ENCODE results near the gene HOXA13. TPM values are rescaled to one million over a fixed set of nuclear protein-coding genes. Genes with fewer than 3 reads are reported as not detected.

The HOXA13 gene
- total RNA-seq (2014; rRNA removed; shearing (Covaris generic)) = 1.9 and 2.7 TPM in 2 replicates
- polyA plus RNA-seq (2014; cell fraction: nucleus; rRNA removed) = 0.78 and 1.2 TPM in 2 replicates

DNA sequence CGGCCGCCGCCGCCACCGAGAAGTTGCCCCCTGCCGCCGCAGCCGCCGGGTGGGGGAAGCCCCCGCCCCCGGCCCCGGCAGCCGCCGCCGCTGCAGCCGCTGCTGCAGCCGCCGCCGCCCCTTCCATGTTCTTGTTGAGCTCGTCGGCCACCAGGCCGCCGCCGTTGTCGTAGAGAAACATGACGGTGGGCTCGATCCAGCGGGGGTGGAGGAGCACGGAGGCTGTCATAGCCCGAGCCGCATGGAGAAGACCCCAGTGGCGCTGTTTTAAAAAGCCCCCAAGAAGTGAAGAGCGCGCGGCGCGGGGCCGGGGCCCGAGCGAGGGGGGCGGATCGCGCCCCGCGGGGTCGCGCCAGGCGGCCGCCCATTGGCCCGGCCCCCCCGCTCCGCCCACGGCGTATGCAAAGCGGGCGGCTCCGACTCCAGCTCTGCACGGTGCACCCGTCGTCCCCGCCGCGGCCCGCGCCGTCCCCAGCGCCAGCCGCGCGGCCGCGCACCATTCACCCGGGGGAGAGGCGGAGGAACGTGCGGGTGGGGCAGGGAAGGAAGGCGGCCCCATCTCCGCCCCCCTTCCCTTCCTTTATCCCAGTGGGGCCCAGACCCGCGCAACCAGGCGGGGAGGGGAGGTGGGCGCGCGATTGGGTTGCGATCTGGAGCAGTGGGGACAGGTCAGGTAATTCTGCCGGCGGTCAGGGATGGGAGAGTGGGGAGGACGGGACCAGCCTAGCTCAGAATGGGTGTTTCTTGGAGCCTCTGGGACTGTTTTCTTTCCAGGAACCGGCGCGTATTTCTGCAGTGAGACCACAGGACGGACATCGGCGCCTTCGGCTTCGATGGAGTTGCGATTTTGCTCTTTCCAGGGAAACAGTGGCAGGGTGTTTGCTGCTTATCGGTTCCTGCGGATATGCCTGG is at the start of gene HOXA13:
Gene HOXA13 (minus strand): TSS at position 243 of the 912 bp plus-strand sequence. CDS start 14 bp downstream, at position 229.
- peak; percentile 55 for DNase-seq (ENCODE audit: extremely low read depth, low read depth)

DNA sequence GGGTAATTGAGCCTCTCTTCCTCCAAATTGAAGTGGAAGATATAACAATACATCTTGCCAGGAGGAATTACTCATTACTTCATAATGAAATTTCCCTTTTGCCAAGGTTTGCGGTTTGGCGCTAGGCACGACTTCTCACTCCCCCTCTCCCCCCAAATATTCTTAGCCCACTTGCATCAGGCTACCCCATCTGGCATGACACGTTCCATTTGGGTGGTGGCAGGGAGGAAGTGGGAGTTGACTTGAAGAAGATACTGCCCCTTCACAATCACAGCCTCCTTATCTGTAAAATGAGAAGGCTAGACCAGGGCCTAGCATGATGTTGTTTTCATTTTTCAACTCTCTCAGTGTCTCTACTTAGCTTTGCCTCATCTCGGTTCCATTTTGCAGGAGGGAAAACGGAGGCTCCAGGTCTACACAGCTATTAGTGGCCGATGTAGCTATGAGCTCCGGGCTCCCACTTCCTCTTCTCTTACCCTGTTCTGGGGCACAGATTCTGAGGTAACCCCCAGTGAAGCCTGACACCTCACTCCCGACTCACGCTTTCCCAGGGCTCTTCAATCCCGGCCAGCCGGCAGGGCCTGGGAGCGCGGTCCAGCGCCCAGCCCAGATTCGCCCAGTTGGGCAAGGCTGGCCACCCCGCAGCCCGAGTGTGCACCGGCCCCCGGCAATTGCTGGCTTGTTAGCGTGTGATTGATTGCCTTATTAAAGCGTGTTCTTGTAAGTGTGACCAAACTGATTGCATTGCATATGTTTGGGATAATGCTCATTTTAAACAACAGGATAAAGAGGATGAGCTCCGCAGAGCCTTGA is 49.2 kb upstream of the HOXA13 start:
- DNase-seq (ENCODE audit: extremely low read depth, low read depth) = no peak

DNA sequence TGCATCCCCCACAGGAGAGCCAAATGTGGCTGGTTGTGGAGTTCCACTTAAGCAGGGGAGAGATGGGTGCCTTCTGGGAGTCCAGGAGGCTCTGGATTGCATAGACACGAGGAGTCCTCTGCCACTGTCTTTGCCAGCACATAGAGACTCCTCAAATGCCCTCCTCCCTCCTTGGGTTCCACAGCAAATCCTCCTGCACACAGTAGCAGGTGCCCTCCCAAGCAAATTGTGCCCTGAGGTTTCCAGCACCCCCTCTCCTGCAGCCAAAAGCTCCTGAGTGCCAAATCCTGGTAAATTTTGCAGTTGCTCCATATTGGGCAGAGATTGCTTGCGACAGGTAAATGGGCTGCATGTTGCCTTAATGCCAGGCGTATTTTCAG is 48.5 kb upstream of the HOXA13 start:
- no peak for DNase-seq (ENCODE audit: extremely low read depth, low read depth)

DNA sequence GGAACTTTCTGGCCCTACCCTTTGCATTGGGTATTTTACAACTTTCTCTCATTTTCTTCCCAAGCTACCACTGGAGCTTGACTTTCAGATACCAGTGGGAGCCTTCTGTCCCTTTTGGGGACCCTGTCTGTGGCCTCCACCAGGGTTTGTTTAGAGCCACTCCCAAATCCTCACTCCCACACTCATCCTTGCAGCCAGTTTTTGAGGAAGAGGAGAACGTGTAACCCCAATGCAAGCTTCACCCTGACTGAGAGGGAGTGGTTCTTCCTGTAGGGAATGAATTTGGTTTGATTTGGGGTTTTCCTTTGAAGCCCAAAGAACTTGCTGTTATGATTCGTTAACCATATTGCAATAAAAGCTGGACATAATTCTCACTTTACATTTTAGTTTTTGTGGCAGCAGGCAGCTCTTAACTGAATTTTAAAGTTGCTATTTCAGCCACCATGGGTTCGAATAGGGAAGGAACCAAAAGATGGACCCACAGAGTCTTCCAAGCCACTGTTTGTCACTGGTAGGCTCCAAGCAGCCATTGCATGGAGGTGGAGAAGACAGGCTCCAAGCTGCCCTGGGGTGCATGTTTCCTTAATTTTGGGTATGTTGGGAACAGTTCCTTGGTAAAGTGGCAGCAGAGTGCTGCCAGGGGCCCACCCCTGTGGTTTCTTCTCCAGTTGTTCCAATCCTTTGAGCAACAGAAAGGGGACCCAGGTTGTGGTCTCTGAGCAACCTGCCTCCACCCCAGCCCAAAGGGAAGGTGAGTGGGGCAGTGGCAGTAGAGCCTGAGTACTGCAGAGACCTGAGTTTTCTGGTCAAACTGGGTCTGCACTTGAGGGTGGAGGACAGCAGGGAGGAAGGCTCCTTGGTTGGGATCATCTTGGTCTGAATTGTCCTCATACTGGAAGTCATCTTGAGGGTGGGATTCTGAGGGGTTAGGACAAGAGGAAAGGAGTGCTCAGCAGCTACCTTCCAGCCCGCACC is 47.8 kb upstream of the HOXA13 start:
- DNase-seq (ENCODE audit: extremely low read depth, low read depth) = no peak

DNA sequence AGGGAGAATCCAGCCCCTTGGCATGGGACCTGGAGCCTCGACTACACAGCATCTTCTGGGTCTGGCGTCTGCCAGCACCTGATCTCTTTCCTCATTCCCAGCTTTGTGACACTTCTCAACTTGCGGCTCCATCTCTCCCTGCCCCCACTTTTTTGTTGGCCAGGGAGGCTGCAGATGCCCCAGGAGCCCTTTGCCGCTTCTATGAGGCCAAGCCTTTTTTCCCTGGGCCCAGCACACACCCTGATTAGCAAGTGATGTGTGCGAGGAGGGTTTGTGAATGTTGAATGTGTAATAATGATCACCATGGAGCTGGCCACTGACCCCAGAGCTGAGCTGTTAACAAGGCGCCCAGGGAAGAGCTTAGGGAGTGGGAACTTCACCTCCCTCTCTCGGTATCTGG is 47.1 kb upstream of the HOXA13 start:
- no peak for DNase-seq (ENCODE audit: extremely low read depth, low read depth)

DNA sequence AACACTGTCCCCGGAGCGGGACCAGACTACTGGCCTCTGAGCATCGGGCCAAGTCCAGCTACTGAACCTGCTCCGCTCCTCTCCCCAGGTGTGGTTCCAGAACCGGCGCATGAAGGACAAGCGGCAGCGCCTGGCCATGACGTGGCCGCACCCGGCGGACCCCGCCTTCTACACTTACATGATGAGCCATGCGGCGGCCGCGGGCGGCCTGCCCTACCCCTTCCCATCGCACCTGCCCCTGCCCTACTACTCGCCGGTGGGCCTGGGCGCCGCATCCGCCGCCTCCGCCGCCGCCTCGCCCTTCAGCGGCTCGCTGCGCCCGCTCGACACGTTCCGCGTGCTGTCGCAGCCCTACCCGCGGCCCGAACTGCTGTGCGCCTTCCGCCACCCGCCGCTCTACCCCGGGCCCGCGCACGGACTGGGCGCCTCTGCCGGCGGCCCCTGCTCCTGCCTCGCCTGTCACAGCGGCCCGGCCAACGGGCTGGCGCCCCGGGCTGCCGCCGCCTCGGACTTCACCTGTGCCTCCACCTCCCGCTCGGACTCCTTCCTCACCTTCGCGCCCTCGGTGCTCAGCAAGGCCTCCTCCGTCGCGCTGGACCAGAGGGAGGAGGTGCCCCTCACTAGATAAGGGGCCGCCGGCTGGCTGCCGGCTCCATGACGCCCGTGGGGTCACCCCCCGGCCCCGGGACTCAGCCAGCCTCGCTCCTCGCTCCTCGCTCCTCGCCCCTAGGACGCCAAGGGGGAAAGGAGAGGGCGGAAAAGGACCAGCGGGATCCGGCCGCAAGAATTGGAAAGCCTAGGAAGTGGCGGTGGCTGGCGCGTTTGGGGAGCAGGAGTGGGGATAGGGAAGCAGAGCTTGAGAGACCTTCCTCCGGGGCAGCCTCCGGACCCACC is 46.2 kb upstream of the HOXA13 start:
- peak; percentile 22 for DNase-seq (ENCODE audit: extremely low read depth, low read depth)

DNA sequence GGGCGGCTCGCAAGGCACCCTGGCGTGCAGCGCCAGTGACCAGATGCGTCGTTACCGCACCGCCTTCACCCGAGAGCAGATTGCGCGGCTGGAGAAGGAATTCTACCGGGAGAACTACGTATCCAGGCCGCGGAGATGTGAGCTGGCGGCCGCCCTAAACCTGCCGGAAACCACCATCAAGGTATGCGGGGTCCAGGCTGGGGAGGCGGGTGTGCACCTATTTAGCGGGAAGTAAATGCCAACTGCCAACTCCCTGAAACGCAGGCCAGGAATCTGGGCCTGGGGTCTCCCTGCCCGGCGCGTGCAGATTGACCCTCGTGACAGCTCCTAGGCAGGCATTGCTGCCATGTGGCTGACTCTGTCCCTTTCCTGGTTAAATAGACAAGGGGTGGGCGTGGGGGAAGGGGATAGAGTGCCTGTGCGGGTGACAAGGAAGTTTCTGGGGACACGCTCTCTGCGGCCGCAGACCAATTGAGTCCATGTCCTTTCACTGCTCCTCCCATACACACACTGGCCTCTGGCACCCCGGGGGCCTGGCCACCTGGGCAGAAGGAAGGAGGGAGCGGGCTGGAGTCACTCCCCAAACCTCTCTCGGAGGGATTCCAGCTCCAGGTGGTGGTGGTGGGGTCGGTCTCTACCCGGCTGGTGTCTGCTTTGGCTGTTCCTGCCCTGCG is 45.4 kb upstream of the HOXA13 start:
- DNase-seq (ENCODE audit: extremely low read depth, low read depth) = no peak

DNA sequence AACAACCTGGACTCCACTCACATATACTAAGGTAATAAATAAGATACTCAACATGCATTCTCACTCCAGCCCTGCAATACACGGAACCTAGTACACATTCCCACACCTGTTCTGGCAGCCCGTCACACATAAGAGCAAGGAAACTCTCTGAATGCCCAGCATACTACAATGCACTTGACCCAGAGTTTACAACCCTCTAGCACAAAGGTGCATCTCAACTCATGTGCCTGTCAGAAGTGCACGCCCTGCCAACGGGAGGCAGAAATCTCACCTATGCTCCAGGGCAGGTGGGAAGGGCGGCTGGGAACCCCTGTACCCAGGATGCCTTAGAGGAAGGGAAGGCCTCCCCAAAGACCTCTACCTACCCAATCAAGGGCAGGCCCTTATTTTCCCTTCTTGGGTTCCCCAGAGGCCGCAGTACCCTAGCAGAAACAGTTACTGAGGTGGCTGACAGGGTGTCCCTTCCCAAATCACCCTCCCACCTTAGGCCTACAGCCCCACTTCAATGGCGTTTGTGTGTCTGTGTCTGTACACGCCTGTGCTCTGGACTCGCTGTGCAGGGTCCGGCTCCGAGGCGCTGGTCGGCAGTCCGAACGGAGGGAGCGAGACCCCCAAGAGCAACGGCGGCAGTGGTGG is 44.7 kb upstream of the HOXA13 start:
- no peak for DNase-seq (ENCODE audit: extremely low read depth, low read depth)

DNA sequence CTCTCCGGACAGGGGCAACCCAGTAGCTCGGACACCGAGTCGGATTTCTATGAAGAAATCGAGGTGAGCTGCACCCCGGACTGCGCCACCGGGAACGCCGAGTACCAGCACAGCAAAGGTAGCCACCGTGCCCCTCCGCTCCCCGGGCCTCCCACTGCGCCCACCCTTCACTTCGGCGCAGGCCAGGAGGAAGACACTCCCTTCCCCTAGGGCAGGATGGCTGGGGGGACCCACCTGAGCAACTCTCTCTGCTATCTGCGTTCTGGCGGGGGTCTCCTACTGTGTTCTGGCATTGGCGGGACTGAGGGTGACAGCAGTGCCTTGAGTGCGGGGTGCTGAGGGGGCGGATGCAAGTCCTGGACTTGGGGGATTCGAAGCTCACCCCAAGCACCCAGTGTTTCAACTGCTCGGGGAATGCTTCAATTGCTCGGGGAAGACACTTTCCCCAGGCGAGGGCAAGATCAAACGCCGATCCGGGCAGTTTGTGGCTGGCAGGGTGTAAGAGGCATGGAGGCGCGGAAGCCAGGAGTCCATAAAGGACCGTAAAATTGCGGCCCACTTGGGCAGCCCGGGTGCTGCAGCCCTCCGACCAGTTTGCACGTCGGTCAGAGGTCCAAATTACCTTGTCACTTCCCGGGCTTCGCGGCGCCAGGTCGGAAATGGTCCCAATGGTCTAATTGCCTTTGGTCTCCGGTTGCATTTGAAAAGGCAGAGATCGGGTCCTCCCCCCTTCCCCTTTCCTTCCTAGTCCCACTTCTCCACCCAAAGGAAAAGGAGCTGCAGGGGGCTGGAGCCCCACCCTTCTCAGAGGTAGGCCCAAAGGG is 43.7 kb upstream of the HOXA13 start:
- no peak for DNase-seq (ENCODE audit: extremely low read depth, low read depth)

DNA sequence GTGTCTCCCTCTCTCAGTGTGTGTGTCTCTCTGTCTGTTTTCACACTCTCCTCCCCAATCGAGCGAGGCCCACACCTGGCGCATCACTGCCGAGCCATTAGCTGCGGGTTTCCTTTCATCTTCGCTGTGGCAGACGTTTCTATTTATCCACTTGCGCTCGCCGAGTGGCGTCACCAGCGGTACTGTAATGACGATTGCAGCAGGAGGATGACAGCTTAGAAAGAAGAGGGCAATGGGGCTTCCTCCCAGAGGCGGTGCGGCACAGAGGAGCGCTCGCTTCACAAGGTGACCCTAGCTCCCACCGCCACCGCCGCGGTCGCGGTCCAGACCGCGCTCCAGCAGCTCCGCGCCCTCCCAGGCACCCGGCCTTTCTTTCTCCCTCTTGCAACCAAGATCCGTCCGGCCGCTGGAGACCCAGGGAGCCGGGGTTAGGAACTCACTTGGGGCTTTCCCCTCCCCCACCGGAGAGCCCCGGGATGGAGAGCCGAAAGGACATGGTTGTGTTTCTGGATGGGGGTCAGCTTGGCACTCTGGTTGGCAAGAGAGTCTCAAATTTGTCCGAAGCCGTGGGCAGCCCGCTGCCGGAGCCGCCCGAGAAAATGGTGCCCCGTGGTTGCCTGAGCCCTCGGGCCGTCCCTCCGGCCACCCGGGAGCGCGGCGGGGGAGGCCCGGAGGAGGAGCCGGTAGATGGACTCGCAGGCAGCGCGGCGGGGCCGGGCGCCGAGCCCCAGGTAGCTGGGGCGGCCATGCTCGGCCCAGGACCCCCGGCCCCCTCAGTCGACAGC is 42.9 kb upstream of the HOXA13 start, which contains the start of gene EVX1:
Gene EVX1 (plus strand): TSS at position 248 of the 785 bp plus-strand sequence. CDS start 229 bp downstream, at position 477.
- no peak for DNase-seq (ENCODE audit: extremely low read depth, low read depth)

DNA sequence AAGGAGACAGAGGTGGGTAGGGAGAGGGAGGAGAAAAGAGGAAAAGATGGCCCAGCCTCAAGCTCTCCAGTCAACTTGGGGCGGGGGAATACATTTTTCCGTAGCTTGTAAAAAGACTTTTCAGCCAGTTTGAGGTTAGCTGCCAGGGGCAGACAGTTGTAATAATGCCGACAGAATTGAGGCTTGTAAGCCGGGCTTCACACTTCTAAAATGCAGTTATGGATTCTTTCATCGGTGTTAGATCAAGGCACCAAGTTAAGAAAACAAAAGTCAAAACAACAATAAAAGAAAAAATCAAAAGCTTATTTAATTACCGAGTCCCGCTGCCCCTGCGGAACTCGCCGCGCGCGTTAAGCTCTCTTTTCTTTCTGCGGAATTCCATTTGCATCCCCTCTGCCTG is 42.3 kb upstream of the HOXA13 start:
- no peak for DNase-seq (ENCODE audit: extremely low read depth, low read depth)

DNA sequence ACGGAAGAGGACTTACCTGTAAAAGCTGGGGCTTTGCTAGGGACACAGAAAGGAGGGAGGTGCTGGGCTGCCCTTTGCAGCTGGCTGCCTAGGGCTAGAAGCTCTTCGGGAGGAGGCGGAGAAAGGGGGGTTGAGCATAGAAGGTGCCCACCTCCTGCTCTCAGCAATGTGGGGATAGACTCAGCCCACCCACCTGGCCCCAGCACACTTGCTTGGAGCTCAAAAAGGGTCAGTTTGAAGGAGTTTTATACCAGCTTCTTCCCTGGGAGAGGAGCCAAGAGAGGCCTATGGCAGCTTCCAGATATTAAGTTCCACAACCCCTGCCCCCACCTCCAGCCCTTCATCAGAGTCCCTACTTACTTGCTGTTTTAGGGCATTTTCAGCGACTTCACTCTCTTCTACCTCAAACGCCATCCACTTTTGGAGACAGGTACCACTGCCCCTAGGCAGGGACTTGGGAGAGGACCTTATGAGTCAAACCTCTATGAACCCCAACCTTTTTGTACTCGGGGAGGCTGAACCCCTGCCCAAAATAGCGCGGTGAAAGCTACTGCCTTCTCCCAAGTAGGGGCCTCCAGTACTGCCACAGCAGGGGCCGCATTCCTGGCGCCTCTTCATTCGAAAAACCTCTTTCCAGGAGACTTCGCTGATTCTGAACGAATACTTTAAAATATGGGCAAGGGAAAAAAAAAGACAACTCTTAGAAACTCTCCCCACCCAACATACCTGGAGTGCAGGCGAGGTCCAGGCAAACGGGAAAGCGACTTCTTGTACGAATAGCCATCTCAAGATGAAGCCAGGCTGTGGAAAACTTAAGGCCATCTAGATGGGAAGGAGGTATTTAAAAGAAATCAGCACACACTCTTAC is 41.5 kb upstream of the HOXA13 start:
- DNase-seq (ENCODE audit: extremely low read depth, low read depth) = no peak

DNA sequence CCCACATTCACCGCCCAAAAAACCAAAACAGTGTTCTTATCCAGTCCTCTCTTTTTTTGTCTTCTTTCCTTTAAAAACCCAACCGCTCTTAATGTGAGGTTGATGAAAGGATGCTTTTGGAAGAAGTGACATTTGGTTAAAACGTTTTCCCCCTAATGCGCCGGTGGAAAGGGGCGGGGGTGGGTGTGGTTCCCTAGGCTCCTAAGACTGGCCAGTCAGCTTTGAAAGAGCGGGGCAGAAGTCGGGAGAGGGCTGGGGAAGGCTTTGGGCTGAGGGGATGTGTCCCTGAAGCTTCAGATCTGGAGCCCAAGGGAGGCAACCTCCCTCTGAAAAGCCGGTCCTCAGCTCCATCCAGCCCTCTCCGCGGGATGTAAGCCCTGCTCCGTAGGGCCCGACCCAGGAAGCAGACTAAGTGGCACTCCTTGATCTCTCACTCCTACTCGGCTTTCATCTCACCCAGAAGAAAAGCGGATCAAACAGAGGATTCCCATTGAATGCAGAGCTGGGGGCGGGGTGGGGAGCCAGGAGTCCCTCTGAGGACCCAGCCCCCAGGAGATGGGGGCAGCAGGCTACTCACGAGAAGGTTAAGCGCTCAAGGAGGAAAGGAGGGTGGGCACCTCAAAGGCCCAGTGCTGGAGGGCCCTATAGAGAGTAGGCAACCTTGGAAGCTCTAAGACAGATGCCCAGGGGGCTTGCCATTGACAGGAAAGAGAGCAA is 40.3 kb upstream of the HOXA13 start:
- DNase-seq (ENCODE audit: extremely low read depth, low read depth) = no peak

DNA sequence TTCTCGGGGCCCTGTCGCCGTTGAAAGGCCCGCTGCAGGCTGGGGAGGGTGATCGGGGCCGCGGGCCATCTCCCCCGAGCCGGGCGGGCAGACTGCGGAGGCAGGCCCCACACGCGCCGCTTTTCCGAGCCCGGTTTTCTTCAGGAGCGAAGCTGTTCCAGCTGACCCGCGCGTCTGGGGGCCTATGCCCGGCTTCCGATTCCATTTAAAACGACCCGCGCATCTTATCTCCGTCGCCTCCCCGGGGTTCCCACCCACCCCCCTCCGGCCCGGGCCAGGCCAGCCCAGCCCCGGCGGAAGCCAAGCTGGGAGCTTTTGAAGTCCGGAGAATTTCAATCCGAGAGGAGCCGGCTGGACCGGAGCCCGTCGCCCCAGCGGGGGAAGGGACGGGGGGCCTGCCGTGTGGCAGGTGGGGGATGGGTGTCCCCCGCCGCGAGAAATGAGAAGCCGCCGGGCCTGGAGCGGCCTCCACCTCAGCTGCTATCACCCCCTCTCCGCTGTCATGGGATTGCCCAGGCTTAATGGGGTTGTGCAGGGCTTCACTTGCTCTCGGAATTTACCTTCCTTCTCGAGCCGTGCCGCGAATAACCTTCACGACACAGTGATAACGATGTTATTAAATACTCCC is 39.6 kb upstream of the HOXA13 start:
- no peak for DNase-seq (ENCODE audit: extremely low read depth, low read depth)
